ENCODE data around the gene PLXNC1. TPM values are rescaled to one million over a fixed set of nuclear protein-coding genes. Genes with fewer than 3 reads are reported as not detected.

Gene PLXNC1
- total and polyA plus RNA-seq, 9 of the 15 experiments (the other 6 are each of a cell fraction or from before 2014, with no cell fraction given), result 0.08 to 0.87 (median 0.28) TPM

DNA sequence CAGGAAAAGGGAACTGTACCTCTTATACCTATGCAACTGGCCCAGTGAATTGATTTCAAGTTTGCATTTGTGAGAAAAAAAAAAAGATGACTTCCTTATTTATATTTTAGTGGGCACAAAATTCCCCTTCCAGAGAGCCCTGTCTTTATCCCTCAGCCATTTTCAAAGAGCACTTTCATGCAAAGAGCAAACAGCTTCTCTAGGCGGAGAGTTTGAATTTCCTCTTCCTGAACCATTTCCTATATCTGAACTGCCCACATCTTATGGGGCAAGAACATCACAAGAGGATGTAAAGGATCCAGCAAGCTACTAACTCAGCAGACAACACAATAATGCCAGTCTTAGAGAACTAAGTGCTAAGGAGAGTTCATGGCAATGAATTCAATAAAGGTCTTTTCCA is 22.3 kb upstream of the PLXNC1 start:
- POLR2A ChIA-PET, result interaction anchor here (0.6 to 1.2 kb wide), 2 partner anchors 18 to 703 kb away, joined by 4 to 5 read pairs; no protein-coding TSS in a partner anchor
- no peak for DNase-seq (ENCODE audit: extremely low read depth in 1 of 4, low spot score in 3 of 4)
- no peak overlapping the region for H3K4me3 ChIP-seq
- BruUV-seq (replicated peaks), result no TSS peak
- H3K27me3 ChIP-seq (ENCODE audit: control insufficient read depth in 2 of 2, insufficient read depth in 2 of 2, low read length in 2 of 2), result peaks cover 0 to 6% of the 10 kb centered on the region in 2 experiments; a peak in 1 of 5 replicates
- H3K36me3 ChIP-seq (ENCODE audit: control insufficient read depth, insufficient read depth, low read length), result no peaks in the 10 kb centered on the region
- in situ Hi-C loops (cut with MboI) (no loop called here), intact Hi-C loops (cut with micrococcal nuclease) (no loop called here)
- no peak overlapping the region for H3K4me2 ChIP-seq (ENCODE audit: insufficient read depth, low read length)
- no peak for FAIRE-seq
- H2AFZ ChIP-seq (ENCODE audit: low read depth, low read length), result no peak overlapping the region
- no peak overlapping the region for H3K9ac ChIP-seq (ENCODE audit: insufficient read depth in 1 of 2, low read depth in 2 of 2, low read length in 2 of 2)
- peaks cover 0 to 14% of the 10 kb centered on the region in 2 experiments; a peak in 4 of 5 replicates for H3K4me1 ChIP-seq (replicated peaks in 1 of 2; ENCODE audit: control insufficient read depth in 2 of 2, insufficient read depth in 2 of 2, low read length in 2 of 2)
- CTCF ChIA-PET (ENCODE audit: low intra/inter-chr PET ratio), result no interaction called here
- no peak overlapping the region for H3K27ac ChIP-seq (ENCODE audit: extremely low read depth, low read depth, low read length)
- H3K79me2 ChIP-seq (ENCODE audit: control insufficient read depth, insufficient read depth, low read length), result no peaks in the 10 kb centered on the region
- WGBS (ENCODE audit: insufficient coverage, low coverage, missing lambda C conversion rate), result 0% methylated on average over 1 of the region's 1 CpG
- no peak for ATAC-seq
- no peaks in the 10 kb centered on the region for H4K20me1 ChIP-seq (replicated peaks; ENCODE audit: control insufficient read depth, insufficient read depth, low read length)
- no peaks in the 10 kb centered on the region for H3K9me1 ChIP-seq (ENCODE audit: control insufficient read depth, insufficient read depth, low read length)
- no peak for TF ChIP-seq ZNF146 (CRISPR knock-in tag; IDR thresholded peaks at IDR 0.05; ENCODE audit: unreplicated experiment)
- TF ChIP-seq SIX5 (IDR thresholded peaks at IDR 0.05; ENCODE audit: borderline replicate concordance in 1 of 2, insufficient read depth in 1 of 2, low read depth in 1 of 2, low read length in 2 of 2), result no peak
- no peak for TF ChIP-seq FOXJ3 (CRISPR knock-in tag; IDR thresholded peaks at IDR 0.05)
- TF ChIP-seq ZNF174 (CRISPR knock-in tag; IDR thresholded peaks at IDR 0.05), result no peak
- TF ChIP-seq PHTF2 (CRISPR knock-in tag; IDR thresholded peaks at IDR 0.05), result no peak
- no peak for TF ChIP-seq SETDB1 (IDR thresholded peaks at IDR 0.05; ENCODE audit: low read length)
- H3K9me3 ChIP-seq (replicated peaks; ENCODE audit: control insufficient read depth, insufficient read depth, low read depth, low read length), result no peaks in the 10 kb centered on the region

Data from K562 (cell line).